Lower lobe of right lung (tissue), 2 donors: Measurements from ENCODE around the gene WNT7B. TPM values are rescaled to one million over a fixed set of nuclear protein-coding genes. Genes with fewer than 3 reads are reported as not detected.
A peak's percentile ranks its signal among the peaks of the same experiment; 100 is the strongest.

ENCODE experiments used
- ATAC-seq, 2 donors: fragments of 200-7000 bp; cut with Tn5 transposase; one replicate each; pipeline ENCODE4 v1.9.1; 2020 to 2022; ENCODE audit warnings: mild to moderate bottlenecking in 2 of 2, moderate library complexity in 2 of 2
- DNase-seq: peaks from one replicate; pipeline ENCODE4 v3.0.0-alpha.2; 2020
- H3K27ac ChIP-seq: fragments of 200-600 bp; one replicate; pipeline ENCODE4 v1.8.0; 2022
- H3K27me3 ChIP-seq: fragments of 200-600 bp; one replicate; pipeline ENCODE4 v1.8.0; 2022; ENCODE audit warnings: low read depth
- H3K36me3 ChIP-seq: fragments of 200-600 bp; one replicate; pipeline ENCODE4 v1.8.0; 2022; ENCODE audit warnings: mild to moderate bottlenecking
- H3K4me1 ChIP-seq: fragments of 200-600 bp; one replicate; pipeline ENCODE4 v1.8.0; 2022
- H3K4me3 ChIP-seq: fragments of 200-600 bp; one replicate; pipeline ENCODE4 v1.8.0; 2022; ENCODE audit warnings: mild to moderate bottlenecking
- H3K9me3 ChIP-seq: fragments of 200-600 bp; one replicate; pipeline ENCODE4 v1.8.0; 2022
- intact Hi-C: fragments of 100-400 bp; cut with DNase I; formaldehyde crosslinking; loops from one replicate; pipeline ENCODE4 v1.11.0; 2022
- total RNA-seq: library from RNA; stranded (reverse); fragmentation: NEBNext Ultra II Directional; extraction: Animal tissue kit (Norgen Biotek cat#: 25700); gene quantifications from one replicate; pipeline ENCODE4 v1.2.1, GENCODE V29; 2021
- TF ChIP-seq, protein P1 (sequence below): fragments of 200-600 bp; IDR thresholded peaks from one replicate; pipeline ENCODE4 v1.8.0; 2022; ENCODE audit warnings: antibody characterized with exemption, mild to moderate bottlenecking
- donor health status: DM: no; HTN: yes; CAD: no; lungs with severe emphysema.

The WNT7B gene
- total RNA-seq, 1 donor from 2014 or later, result 6.3 TPM

DNA sequence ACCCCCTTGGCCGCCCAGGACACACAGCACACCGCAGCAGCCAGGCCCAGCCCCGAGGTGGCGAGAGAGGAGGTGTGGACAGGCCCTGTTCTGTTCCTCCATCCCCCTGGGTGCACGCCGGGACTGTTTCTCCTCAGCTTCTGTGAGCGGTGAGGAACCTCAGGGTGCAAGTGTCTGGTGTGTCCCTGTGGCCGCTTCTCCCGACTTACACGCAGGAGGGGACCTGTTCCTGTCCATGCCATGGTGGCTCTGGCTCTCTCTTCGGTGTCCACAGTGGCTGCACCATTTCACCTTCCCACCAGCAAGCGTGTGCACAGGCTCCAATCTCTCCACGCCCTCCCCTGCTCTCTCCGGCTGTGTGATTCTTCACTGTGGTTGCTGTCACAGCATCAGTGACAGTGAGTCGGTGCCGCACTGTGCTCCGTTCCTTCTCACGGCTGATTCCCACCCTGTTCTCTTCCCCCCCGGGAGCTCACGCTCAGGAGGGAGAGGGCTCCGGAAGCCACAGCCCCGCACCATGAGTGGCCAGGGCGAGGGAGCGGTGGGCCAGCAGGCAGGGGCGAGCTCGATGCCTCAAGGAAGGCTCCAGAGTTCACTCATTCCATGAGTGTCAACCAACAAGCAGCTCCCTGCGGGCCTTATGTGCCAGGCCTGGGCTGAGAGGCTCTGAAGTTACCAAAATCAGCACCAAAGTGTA, 18.6 kb upstream of the WNT7B start:
- peak; percentile 46 for DNase-seq
- no peak for ATAC-seq
- TF ChIP-seq, protein P1, sequence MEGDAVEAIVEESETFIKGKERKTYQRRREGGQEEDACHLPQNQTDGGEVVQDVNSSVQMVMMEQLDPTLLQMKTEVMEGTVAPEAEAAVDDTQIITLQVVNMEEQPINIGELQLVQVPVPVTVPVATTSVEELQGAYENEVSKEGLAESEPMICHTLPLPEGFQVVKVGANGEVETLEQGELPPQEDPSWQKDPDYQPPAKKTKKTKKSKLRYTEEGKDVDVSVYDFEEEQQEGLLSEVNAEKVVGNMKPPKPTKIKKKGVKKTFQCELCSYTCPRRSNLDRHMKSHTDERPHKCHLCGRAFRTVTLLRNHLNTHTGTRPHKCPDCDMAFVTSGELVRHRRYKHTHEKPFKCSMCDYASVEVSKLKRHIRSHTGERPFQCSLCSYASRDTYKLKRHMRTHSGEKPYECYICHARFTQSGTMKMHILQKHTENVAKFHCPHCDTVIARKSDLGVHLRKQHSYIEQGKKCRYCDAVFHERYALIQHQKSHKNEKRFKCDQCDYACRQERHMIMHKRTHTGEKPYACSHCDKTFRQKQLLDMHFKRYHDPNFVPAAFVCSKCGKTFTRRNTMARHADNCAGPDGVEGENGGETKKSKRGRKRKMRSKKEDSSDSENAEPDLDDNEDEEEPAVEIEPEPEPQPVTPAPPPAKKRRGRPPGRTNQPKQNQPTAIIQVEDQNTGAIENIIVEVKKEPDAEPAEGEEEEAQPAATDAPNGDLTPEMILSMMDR, result no peak
- Histone ChIP-seq H3K27me3 (no peaks in the 10 kb centered on the region), H3K9me3 (no peaks in the 10 kb centered on the region), H3K4me1 (peaks cover 52% of the 10 kb centered on the region), H3K36me3 (no peaks in the 10 kb centered on the region), H3K4me3 (no peak overlapping the region), H3K27ac (peak overlapping the region; percentile 84)
- intact Hi-C loops, result no loop called here

DNA sequence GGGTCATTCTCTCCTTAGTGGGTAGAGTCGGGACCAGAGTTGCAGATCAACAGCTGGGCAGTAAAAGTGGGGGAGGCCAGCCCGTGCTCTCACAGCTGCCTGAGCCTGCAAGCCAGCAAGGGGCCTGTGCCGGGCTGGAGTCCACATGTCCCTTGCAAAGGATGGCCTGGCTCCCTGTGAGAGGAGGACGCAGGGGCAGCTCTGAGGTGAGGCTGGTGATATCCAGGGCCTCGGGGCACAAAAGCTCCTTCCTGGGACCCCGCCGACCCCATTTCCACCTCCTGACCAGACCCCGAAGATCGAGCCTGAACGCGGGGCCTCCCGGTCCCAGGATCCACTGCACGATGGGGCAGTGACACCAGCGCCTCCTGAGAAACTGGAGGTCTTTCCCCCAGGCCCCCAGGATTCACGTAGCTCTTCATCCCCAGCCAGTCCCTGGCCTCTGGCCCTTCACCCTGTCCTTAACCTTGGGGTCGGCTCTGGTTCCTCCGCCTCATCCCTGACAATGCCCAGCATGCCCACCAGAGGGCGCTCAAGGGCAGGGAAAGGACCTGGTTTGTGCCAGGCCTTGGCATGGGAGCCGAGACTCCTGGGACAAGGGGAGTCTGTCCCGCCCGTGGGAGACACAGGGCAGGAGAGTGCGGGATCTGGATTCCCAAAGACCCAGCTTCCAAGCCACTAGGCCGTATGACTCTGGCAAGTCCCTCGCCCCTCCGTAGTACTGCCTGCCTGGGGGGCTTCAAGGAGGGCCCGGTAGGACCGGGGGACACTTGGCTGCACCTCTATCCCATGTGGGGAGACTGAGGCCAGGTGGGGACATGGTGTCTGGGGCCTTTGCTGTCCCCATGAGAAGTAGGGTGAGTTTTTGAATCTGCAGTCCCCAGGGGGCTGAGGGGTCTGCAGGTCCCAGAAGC, 17.8 kb upstream of the WNT7B start:
- no peak overlapping the region for H3K27ac ChIP-seq
- H3K36me3 ChIP-seq, result no peaks in the 10 kb centered on the region
- H3K27me3 ChIP-seq, result no peaks in the 10 kb centered on the region
- intact Hi-C loops, result no loop called here
- peaks cover 48% of the 10 kb centered on the region for H3K4me1 ChIP-seq
- H3K4me3 ChIP-seq, result no peak overlapping the region
- TF ChIP-seq, protein P1, result peak; percentile 98
- no peaks in the 10 kb centered on the region for H3K9me3 ChIP-seq
- peak; percentile 87 for DNase-seq
- peak; percentile 70 to 71 for ATAC-seq

DNA sequence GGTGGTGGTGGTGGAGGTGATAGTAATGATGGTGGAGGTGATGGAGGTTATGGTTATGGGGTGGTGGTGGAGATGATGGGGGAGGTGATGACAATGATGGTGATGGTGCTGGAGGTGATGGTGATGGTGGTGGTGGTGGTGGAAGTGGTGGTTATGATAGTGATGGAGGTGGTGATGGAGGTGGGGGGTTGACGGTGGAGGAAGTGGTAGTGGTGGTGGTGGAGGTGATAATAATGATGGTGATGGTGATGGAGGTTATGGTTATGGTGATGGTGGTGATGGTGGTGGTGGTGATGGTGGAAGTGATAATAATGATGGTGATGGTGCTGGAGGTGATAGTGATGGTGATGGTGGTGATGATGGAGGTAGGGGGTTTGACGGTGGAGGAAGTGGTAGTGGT, 16.9 kb upstream of the WNT7B start:
- no peak for DNase-seq
- intact Hi-C loops, result no loop called here
- no peaks in the 10 kb centered on the region for H3K27me3 ChIP-seq

DNA sequence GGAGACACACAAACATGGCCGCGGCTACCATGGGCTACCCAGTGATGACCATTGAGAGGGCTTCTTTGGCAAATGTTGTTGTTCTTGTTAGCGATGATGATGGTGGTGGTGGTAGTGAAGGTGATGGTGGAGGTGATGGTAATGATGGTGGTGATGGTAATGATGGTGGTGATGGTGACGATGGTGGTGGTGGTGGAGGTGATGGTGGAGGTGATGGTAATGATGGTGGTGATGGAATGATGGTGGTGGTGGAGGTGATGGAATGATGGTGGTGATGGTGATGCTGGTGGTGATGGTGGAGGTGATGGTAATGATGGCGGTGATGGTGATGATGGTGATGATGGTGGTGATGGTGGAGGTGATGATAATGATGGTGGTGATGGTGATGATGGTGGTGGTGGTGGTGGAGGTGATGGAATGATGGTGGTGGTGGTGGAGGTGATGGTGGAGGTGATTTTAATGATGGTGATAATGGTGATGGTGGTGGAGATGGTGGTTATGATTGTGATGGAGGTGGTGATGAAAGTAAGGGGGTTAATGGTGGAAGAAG, 16.3 kb upstream of the WNT7B start:
- ATAC-seq (no peak), DNase-seq (no peak)
- no peaks in the 10 kb centered on the region for H3K9me3 ChIP-seq
- intact Hi-C loops, result no loop called here
- H3K36me3 ChIP-seq, result no peaks in the 10 kb centered on the region
- H3K4me1 ChIP-seq, result peaks cover 38% of the 10 kb centered on the region
- TF ChIP-seq, protein P1, result no peak
- no peaks in the 10 kb centered on the region for H3K27me3 ChIP-seq
- no peak overlapping the region for H3K4me3 ChIP-seq
- H3K27ac ChIP-seq, result no peak overlapping the region

More for the DNA sequence above, 16.9 kb upstream of the WNT7B start:
- TF ChIP-seq, protein P1, result no peak
- no peaks in the 10 kb centered on the region for H3K36me3 ChIP-seq
- no peak overlapping the region for H3K27ac ChIP-seq
- H3K4me1 ChIP-seq, result peaks cover 44% of the 10 kb centered on the region
- no peak overlapping the region for H3K4me3 ChIP-seq
- H3K9me3 ChIP-seq, result no peaks in the 10 kb centered on the region
- no peak for ATAC-seq

DNA sequence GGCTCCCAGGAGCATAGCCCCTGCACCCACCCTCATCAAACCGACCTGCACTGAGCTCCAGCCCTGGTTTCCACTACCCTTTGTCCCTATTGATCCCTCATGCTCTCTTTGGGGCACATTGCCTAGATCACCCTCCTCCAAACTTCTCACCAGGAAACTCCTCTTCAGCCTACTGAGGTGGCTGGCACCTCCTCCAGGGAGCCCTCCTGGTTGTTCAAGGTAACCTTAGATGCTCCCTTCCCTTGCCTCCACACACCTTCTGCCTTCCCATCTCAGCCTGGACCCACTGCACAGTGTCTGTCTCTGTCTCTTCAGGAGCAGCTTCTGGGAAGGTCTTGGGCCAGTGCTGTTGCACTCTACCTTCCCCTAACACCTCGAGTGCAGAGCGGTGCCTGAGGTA, 15.8 kb upstream of the WNT7B start:
- intact Hi-C loops, result no loop called here
- Histone ChIP-seq H3K36me3 (no peaks in the 10 kb centered on the region), H3K4me1 (peaks cover 33% of the 10 kb centered on the region), H3K27ac (no peak overlapping the region), H3K27me3 (no peaks in the 10 kb centered on the region), H3K9me3 (no peaks in the 10 kb centered on the region), H3K4me3 (no peak overlapping the region)
- DNase-seq (no peak), ATAC-seq (no peak)
- TF ChIP-seq, protein P1, result no peak
